GM21619 (cell line): ENCODE results near the gene NELFE.
"Not testable (repeated sequence)": the region's sequence is repeated elsewhere in the genome, so short reads cannot be mapped to it uniquely, and the experiment has no call there.

Source experiments
- ATAC-seq: cut with Tn5 transposase; IDR thresholded peaks from one replicate; pipeline ENCODE4 v1.9.1; 2021; ENCODE audit not compliant: unreplicated experiment

The NELFE gene

DNA sequence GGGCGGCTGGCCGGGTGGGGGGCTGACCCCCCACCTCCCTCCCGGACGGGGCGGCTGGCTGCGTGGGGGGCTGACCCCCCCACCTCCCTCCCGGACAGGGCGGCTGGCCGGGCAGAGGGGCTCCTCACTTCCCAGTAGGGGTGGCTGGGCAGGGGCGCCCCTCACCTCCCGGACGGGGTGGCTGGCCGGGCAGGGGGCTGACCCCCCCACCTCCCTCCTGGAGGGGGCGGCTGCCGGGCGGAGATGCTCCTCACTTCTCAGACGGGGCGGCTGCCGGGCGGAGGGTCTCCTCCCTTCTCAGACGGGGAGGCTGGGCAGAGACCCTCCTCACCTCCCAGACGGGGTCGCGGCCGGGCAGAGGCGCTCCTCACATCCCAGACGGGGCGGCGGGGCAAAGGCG, 17.3 kb upstream of the NELFE start:
- ATAC-seq, result not testable (repeated sequence)

DNA sequence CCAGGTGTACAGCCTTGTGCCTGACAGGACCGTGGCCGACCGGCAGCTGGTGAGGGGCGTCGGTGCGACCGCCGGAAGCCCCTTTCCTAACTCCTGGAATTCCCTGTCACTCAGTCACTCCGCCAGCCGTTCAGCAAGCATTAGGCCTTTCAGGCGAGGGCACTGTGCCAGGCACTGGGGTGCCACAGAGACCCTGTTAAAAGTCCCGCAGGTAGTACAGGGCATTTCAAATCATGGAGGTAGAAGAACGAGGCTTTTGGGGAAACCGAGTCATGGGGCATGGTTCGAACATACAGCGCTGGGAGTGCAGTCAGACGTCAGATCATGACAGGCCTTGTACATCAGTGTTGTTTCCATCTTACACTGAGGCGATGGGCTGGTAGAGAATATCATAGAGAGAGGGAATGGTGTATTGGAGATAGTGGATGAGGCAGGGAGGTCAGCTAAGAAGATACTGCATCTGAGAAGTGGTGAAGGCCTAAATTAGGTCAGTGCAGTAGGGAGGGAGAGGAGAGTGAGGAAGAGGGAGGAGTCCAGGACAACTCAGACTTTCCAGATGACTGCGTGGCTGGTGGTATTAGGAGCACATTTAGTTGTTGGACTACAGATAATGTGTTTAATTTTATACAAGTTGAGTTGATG, 14.1 kb upstream of the NELFE start:
- ATAC-seq, result no peak

DNA sequence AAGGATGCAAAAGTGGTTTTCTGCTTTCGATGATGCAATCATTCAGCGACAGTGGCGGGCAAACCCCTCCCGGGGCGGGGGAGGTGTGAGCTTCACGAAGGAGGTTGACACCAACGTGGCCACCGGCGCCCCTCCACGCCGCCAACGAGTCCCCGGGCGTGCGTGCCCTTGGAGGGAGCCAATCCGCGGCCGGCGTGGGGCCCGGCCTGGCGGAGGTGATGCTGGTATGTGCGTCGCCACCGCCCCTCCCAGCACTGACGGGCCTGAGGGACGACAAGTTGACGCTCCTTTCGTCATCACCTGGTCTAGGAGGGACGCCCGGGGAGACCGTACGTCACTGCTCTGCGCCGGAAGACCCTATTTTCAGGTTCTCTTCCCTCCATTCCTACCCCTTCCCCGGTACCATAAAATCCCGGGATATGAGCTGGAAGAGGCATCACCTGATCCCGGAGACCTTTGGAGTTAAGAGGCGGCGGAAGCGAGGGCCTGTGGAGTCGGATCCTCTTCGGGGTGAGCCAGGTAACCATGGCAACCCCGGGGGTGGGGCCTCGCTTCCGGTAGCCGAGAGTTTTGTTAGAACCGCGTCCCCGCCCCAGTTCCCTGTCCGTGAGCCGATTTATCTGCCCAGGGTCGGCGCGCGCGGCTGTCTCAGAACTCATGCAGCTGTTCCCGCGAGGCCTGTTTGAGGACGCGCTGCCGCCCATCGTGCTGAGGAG, 13.4 kb upstream of the NELFE start, which contains the start of gene DXO:
Gene DXO (minus strand): TSS at position 146 of the 716 bp plus-strand sequence. CDS start 463 bp downstream, outside the sequence.
- ATAC-seq, result peak; percentile 79

DNA sequence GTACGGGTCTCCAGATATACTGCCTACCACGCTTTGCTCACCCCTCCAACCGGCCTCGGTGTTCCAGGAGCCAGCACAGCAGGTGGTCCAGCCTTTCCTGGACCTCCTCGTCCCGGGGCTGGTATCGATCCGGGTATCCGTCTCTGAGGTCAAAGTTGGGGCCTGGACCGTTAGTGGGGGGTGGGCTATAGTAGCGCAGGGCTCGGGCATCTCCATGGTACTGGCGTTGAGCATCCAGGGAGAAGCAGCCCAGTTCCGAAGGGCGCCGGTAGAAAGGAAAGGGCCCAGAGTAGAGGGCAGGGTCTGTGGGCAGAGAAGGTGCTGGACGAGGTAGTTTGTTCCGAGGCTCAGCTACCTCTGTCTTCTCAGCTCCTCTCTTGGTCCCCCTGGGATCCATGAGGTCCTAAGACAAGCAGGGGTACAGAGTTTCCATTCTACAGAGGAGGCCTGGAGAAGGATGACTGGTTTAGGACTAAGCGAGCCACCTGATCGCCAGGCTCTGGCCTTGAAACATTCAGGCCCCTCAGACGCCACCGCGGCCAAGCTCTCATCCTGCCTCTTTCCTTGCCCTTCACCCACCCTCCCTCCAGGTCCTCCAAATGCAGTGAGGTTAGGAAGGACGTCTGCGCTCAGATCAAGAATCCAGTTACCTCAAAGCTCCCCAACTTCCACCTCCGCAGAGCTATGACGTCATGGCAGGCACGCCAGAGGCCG, 12.7 kb upstream of the NELFE start:
- no peak for ATAC-seq

DNA sequence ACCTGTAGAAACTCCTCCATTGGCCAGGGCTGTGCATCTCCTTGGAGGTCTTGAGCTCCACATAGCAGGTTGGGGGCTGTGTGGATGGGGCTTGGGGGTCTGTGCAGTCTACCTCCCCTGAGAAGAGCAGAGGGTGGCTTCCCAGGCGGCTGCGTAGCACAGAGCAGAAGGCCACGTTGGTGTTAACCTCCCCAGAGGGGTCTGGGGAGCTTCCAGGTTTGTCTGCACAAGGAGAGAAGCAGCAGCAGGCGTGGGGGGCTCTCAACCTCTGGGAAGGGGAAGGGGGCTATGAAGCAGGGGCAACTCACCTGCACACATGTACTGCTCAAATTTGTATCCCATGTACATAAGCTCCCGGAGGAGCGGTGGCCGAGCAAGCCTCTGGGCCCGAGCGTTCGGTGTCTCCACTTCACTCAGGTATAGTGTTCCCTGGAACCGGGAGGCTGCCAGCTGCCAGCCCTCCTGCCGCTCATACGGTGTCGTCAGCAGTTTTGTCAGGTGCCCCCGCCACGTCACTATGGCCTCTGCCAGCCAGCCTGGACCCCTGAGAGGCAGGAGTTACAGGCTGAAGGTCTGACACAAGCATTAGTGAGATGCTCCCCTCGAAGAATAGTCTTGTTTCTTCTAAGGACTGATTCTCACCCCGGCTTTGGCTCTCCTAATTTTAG, 12.0 kb upstream of the NELFE start:
- ATAC-seq, result no peak

DNA sequence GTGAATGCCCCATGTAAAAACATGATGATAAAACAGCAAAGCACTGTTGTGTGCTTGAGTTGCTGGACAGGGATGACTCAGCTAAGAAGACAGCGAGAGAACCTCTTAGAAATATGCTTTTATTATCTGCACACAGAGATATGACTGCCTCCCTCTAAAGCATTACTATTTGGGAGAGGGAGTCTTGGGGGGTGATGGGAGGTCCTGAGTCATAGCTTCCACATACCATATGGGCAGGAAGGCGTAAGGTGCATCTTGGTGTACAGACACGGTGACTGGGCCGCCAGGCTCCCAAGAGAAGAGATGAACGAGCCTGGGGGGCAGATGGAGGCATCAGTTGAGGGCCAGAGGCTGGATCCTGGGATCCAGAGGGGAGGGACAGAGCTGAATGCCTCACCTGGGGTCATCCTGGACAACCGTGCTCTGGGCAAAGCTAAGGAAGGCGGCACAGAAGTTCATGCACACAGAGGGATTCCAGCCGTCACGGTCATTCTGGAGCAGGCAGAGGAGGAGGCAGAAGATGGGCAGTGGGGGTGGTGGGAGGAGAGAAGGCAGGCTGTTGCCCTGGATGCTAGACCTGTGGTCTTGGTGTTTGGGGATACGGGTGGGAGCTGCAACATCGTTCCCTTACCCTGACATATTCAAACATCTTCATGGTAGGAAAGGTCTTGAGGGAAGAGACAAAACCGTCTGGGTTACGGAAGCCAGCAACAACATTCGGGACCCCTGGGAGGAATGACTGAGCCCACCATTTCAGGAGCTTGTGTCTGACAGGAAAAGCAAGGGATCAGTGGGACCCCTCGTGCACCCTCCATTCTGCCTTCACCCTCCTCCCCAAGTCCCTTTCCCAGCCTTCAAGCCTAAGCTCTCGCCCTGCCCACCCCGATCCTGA, 11.2 kb upstream of the NELFE start:
- ATAC-seq, result no peak

DNA sequence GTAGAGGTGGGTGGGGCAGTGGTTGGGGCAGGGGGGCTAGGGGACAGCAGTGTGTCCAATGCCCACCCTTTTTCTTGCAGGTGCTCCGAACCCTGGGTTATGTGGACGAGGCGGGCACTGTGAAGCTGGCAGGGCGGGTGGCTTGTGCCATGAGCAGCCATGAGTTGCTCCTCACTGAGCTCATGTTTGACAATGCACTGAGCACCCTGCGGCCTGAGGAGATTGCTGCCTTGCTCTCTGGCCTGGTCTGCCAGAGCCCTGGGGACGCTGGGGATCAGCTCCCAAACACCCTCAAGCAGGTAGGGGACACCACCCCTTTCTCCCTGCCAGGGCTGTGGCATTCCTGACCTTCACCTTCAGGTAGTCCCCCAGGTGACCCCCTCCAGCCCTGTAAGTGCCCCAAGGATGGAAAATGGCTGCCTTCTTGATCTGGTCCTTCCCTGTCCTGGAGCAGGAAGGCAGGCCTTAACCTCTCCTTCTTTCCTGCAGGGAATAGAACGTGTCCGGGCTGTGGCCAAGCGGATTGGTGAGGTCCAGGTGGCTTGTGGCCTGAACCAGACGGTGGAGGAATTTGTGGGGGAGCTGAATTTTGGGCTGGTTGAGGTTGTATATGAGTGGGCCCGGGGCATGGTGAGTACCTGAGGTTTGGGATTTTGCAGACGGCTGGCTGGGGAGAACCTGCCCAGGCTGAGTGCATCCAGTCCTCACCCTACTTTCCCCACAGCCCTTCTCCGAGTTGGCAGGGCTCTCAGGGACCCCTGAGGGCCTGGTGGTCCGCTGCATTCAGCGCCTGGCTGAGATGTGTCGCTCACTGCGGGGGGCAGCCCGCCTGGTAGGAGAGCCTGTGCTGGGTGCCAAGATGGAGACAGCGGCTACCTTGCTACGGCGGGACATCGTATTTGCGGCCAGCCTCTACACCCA, 10.3 kb upstream of the NELFE start:
- no peak for ATAC-seq

DNA sequence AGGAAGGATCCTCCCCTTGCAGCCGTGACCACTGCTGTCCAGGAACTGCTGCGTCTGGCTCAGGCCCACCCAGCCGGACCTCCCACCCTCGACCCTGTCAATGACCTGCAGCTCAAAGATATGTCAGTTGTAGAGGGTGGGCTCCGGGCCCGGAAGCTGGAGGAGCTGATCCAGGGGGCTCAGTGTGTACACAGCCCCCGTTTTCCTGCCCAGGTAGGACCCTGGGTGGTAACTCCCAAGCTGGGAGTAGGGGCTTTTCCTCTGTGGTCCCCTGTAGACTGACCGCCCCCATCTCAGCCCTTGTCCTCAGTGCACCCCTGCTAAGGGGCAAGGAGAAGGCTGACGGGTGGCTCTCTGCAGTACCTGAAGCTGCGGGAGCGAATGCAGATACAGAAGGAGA, 9.6 kb upstream of the NELFE start:
- ATAC-seq, result no peak

DNA sequence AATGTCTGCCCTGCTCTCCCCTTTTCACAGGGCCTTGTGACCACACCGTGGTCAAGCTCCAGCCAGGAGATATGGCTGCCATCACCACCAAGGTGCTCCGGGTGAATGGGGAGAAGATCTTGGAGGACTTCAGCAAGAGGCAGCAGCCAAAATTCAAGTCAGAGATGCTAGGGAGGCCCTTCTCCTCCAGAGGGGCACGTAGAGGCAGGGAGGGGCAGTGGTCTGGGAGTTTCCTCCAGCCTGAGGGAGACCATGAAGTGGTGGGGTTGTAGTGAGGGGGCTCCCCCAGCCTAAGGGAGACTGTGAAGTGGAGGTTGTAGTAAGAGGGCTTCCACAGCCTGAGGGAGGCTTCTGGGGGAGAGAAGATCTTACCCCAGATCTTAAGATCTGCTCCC, 9.2 kb upstream of the NELFE start:
- ATAC-seq, result no peak

DNA sequence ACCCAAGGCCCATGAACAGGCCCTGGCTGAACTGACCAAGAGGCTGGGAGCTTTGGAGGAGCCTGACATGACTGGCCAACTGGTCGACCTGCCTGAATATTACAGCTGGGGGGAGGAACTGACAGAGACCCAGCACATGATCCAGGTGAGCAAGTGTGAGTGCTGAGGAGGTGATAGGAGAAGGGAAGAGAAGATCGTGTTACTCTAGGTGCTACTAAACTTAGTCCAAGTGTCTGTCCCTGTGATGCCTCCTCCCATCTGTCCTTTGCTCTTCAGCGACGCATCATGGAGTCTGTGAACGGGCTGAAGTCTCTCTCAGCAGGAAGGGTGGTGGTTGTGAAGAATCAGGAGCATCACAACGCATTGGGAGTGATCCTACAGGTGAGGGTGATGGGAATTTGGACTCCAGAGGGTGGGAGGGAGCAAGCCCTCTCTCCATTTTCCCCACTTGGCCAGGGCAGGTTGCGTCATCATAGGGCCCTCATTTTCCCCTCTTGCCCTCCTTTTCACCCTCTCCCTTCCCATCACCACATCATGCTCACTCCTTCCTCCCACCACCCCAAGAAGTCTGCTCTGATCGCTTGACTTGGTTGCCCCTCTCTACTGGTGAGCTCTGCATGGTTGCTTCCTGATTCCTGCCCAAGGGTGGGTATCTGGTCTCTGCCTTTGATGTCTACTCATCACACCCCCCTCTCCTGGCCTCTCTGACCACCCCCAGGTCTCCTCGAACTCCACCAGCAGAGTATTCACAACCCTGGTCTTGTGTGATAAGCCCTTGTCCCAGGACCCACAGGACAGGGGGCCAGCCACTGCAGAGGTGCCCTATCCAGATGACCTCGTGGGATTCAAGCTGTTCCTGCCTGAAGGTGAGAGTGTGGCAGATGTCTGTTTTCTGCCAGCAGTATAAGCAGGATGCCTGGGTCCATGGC, 8.5 kb upstream of the NELFE start:
- no peak for ATAC-seq

DNA sequence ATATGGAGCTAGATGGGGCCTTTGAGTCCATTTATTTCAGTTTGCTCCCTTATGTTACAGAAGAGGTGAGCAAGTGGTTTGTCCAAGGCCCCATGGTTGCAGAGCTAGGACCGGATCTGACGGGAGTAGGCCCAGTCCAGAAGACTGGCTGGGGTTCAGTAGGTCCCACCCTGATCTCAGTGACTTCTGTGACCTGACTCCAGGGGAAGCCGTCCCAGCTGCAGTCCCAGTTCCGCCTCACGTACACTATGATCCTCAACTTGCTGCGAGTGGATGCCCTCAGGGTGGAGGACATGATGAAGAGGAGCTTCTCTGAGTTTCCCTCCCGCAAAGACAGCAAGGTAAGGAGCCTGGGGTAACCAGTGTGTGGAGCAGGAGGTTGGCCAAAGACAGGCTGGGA, 7.7 kb upstream of the NELFE start:
- no peak for ATAC-seq

DNA sequence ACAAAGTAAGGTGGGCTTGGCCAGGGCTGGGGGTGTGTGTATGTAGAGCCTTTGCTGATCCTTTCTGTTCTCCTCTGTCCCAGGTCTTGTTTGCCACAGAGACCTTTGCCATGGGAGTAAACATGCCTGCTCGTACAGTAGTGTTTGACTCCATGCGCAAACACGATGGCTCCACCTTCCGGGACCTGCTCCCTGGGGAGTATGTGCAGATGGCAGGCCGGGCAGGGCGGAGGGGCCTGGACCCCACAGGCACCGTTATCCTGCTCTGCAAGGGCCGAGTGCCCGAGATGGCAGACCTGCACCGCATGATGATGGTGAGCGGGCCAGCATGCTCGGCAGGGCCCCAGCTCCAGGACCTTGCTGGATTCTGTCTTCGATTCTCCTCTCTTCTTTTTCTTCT, 6.9 kb upstream of the NELFE start:
- no peak for ATAC-seq

DNA sequence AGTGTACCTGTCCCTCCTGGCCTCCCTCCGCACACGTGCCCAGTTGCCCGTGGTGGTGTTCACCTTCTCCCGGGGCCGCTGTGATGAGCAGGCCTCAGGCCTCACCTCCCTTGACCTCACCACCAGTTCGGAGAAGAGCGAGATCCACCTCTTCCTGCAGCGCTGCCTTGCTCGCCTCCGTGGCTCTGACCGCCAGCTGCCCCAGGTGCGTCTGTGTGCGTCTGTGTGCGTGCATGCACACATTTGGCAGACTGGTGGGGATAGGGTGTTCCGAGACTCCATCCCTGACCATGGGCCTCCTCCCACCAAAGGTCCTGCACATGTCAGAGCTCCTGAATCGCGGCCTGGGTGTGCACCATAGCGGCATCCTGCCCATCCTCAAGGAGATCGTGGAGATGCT, 5.2 kb upstream of the NELFE start:
- ATAC-seq, result no peak

DNA sequence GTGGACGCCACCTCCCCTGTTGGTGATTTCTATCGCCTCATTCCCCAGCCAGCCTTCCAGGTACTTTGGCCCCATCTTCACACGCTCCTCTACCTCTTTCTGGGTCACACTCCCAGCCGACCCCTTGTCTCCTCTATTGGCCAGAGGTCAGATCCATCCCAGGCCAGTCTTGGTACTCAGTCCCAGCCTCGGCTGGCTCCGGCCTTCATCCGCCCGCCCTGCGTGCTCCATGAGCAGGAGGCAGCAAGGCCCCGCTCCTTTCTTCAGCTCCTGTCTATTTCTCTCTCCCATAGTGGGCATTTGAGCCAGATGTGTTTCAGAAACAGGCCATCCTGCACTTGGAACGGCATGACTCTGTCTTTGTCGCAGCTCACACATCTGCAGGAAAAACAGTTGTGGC, 2.8 kb upstream of the NELFE start:
- no peak for ATAC-seq

DNA sequence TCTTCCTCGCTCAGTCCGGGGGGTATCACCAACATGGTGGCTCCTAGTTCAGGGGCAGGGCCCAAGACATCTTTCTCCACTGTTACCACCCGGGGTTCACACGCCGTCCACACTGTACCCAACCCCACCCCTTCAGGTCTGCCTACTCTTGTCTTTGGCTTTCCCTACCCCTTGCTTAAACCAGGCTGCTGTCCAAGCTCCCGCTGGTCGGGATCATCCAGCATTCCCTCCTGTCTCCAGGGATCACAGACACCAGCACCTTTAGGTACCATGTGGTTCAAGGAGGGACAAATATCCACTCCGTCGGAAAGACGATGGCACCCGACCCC, 395 bp downstream of the NELFE start:
- peak; percentile 6 for ATAC-seq

DNA sequence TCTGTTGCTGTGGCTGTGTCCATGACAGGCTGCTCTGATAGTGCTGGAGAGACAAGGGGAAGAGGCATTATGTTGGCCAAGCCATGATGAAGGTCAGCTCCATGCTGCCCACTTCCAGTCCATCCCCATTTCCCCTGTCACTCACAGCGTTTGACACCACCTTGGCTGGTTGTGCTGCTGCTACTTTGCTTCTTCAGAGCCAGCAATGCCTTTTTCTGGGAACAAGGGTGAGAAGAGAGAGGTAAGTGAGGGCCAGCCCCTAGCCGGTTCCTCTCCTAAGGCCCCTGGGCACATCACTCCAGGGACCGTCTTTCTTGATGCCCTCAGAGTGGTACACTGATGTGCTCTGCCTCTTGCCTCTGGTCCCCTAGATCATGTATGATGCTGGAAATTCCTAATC, 2.0 kb downstream of the NELFE start:
- no peak for ATAC-seq

DNA sequence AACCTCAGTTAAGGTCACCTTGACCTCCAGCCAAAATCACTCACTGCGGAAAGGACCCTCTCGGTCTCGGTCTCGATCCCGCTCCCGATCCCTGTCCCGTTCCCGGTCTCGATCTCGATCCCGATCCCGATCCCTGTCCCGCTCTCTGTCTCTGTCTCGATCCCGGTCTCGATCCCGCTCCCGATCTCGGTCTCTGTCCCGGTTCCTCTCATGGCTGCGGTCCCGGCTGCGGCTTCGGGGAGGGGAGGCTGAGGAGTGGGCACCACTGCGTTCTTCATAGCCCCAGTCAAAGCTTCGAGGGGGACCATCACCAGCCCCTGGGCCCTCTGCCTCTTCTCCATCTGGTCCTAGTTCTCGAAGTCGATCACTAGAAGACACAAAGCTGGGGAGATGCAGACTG, 4.3 kb downstream of the NELFE start:
- ATAC-seq, result no peak

DNA sequence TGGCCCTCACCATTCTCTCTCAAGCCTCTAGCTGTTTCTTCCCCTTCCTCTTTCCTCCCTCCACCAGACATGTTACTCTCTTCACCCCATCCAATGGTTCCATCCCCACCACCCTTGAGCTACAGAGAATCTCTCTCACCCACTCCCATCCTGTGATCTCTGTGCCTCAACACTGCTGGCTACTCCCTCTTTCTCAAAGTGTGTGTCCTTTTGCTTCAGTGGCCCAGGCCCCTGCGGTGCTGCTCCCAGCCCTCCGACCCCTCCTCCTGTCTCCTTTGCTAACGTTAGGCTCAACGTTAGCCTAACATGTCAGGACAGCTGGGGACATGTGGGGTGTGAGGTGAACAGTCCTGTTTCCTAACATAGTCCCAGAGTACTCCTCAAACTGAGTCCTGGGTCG, 5.9 kb downstream of the NELFE start:
- ATAC-seq, result no peak
